GM12878 (cell line): ENCODE measurements around the gene TAPBP. TPM values are rescaled to one million over a fixed set of nuclear protein-coding genes. Genes with fewer than 3 reads are reported as not detected.

Experiments used
- BCLAF1 ChIP-seq: fragments of 450-650 bp; IDR thresholded peaks from 2 replicates; pipeline ENCODE4 v1.6.1; 2017; ENCODE audit warnings: antibody characterized with exemption, mild to moderate bottlenecking, moderate library complexity
- EGR1 ChIP-seq, 2 experiments: IDR thresholded peaks; 1 replicate in 1 of 2; 2 replicates in 1 of 2; pipeline ENCODE4 v1.6.1; 2011 to 2012; ENCODE audit warnings: low read depth in 2 of 2, low read length in 2 of 2, borderline replicate concordance in 1 of 2, mild to moderate bottlenecking in 1 of 2, moderate library complexity in 1 of 2
- GABPA ChIP-seq: IDR thresholded peaks from 2 replicates; pipeline ENCODE4 v1.6.1; 2014; ENCODE audit warnings: antibody characterized with exemption, low read depth, mild to moderate bottlenecking, inconsistent platforms
- GATAD2B ChIP-seq: fragments of 450-650 bp; conservative IDR thresholded peaks from 2 replicates; pipeline ENCODE4 v1.6.1; 2017; ENCODE audit warnings: low read depth, mild to moderate bottlenecking, moderate library complexity
- HDAC6 ChIP-seq: fragments of 200-600 bp; sonication (generic); IDR thresholded peaks from one replicate; pipeline ENCODE4 v1.8.0; 2017; ENCODE audit warnings: antibody characterized with exemption; ENCODE audit not compliant: unreplicated experiment
- JUNB ChIP-seq: IDR thresholded peaks from 2 replicates; pipeline ENCODE4 v1.6.1; 2016; ENCODE audit warnings: antibody characterized with exemption, mild to moderate bottlenecking
- NBN ChIP-seq: fragments of 450-650 bp; IDR thresholded peaks from 2 replicates; pipeline ENCODE4 v1.6.1; 2016
- NFYB ChIP-seq: IDR thresholded peaks from 2 replicates; pipeline ENCODE4 v1.6.1; 2011; ENCODE audit warnings: low read depth, mild to moderate bottlenecking, low read length, improper control_type of control experiment, moderate library complexity; ENCODE audit not compliant: insufficient read depth
- NKRF ChIP-seq: fragments of 450-650 bp; conservative IDR thresholded peaks from 2 replicates; pipeline ENCODE4 v1.6.1; 2017; ENCODE audit warnings: mild to moderate bottlenecking, moderate library complexity
- NR2C2 ChIP-seq: IDR thresholded peaks from 2 replicates; pipeline ENCODE4 v1.6.1; 2011; ENCODE audit warnings: borderline replicate concordance, low read depth; ENCODE audit not compliant: control insufficient read depth, insufficient read length
- NR2F1 ChIP-seq: fragments of 450-650 bp; conservative IDR thresholded peaks from 2 replicates; pipeline ENCODE4 v1.6.1; 2017; ENCODE audit warnings: mild to moderate bottlenecking
- POLR2AphosphoS2 ChIP-seq: IDR thresholded peaks from 2 replicates; pipeline ENCODE4 v1.6.1; 2011; ENCODE audit warnings: low read depth, mild to moderate bottlenecking, low read length, improper control_type of control experiment, moderate library complexity
- POU2F2 ChIP-seq: IDR thresholded peaks from 3 replicates; pipeline ENCODE4 v1.6.1; 2011; ENCODE audit warnings: low read depth, mild to moderate bottlenecking, low read length, borderline replicate concordance
- RAD51 ChIP-seq: fragments of 450-650 bp; IDR thresholded peaks from 2 replicates; pipeline ENCODE4 v1.6.1; 2016; ENCODE audit warnings: moderate library complexity, mild to moderate bottlenecking, inconsistent platforms
- RB1 ChIP-seq: fragments of 450-650 bp; formaldehyde crosslinking; IDR thresholded peaks from 2 replicates; pipeline ENCODE4 v1.6.1; 2017; ENCODE audit warnings: mild to moderate bottlenecking, borderline replicate concordance
- USF1 ChIP-seq: IDR thresholded peaks from 2 replicates; pipeline ENCODE4 v1.6.1; 2011; ENCODE audit warnings: borderline replicate concordance, low read depth, mild to moderate bottlenecking, moderate library complexity, mixed read lengths, low read length; ENCODE audit not compliant: insufficient read depth; ENCODE audit errors: extremely low read length
- WRNIP1 ChIP-seq: IDR thresholded peaks from 2 replicates; pipeline ENCODE4 v1.6.1; 2011; ENCODE audit warnings: low read depth, low read length, improper control_type of control experiment, borderline replicate concordance
- ZNF207 ChIP-seq: fragments of 450-650 bp; IDR thresholded peaks from 2 replicates; pipeline ENCODE4 v1.6.1; 2014; ENCODE audit warnings: antibody characterized with exemption, mild to moderate bottlenecking, borderline replicate concordance
- ZNF274 ChIP-seq: IDR thresholded peaks from one replicate; pipeline ENCODE4 v1.8.0; 2011; ENCODE audit not compliant: insufficient read length, insufficient read depth
- polyA plus RNA-seq, 11 experiments: library from polyadenylated mRNA; depleted of rRNA in 4 of 11; unstranded in 6 of 11; stranded (reverse) in 5 of 11; fragments of >200 nt; fragmentation: Nextera tagmentation in 4 of 11; fragmentation: Illumina TruSeq in 1 of 11; extraction: Ambion mirVana in 4 of 11; extraction: Trizol in 1 of 11; gene quantifications; 1 replicate in 1 of 11; 2 replicates in 10 of 11; pipeline versions ENCODE4 v1.2.1 to v1.2.3, GENCODE V29; 2011 to 2016; ENCODE audit warnings: inconsistent platforms in 2 of 11, missing spikeins in 2 of 11, low read depth in 1 of 11
- total RNA-seq, 4 experiments: library from RNA; depleted of rRNA in 3 of 4; stranded (reverse); fragments of >200 nt in 3 of 4; fragmentation: Illumina TruSeq in 1 of 4; extraction: Trizol in 1 of 4; gene quantifications; 2 replicates each; pipeline versions ENCODE4 v1.2.1 to v1.2.3, GENCODE V29; 2013 to 2021
- TF ChIP-seq, protein P1 (sequence below): IDR thresholded peaks from 2 replicates; pipeline ENCODE4 v1.6.1; 2012; ENCODE audit warnings: low read depth, low read length, improper control_type of control experiment
- TF ChIP-seq, protein P2 (sequence below): fragments of 450-650 bp; formaldehyde crosslinking; IDR thresholded peaks from 2 replicates; pipeline ENCODE4 v1.5.0; 2022; ENCODE audit warnings: mild to moderate bottlenecking, missing genetic modification characterization

TAPBP gene
- total and polyA plus RNA-seq, 10 of the 15 experiments (the other 5 are each of a cell fraction or from before 2014, with no cell fraction given): 14.6 to 210 (median 78.1) TPM

- TF ChIP-seq, protein P1, sequence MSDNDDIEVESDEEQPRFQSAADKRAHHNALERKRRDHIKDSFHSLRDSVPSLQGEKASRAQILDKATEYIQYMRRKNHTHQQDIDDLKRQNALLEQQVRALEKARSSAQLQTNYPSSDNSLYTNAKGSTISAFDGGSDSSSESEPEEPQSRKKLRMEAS: peak; percentile 30; the same call in 1 of the 2 replicates
- no peak for TF ChIP-seq GABPA
- TF ChIP-seq JUNB: no peak
- TF ChIP-seq USF1: peak; percentile 42
- peak; percentile 87 for TF ChIP-seq NR2F1
- TF ChIP-seq WRNIP1: 0 out of 2 replicates have a peak, but pooled peaks have one; percentile 43
- peak; percentile 41; the same call in 1 of the 2 replicates for TF ChIP-seq POLR2AphosphoS2
- TF ChIP-seq NFYB: no peak
- 0 out of 2 replicates have a peak, but pooled peaks have one; percentile 28 for TF ChIP-seq GATAD2B
- peak in 1 of 2 experiments; percentile 80; a peak in 1 of 3 replicates for TF ChIP-seq EGR1 (IDR thresholded peaks at IDR 0.05; ENCODE audit: borderline replicate concordance in 1 of 2, low read depth in 2 of 2, low read length in 2 of 2)
- peak; percentile 59; the same call in 1 of the 2 replicates for TF ChIP-seq NKRF
- TF ChIP-seq, protein P2, sequence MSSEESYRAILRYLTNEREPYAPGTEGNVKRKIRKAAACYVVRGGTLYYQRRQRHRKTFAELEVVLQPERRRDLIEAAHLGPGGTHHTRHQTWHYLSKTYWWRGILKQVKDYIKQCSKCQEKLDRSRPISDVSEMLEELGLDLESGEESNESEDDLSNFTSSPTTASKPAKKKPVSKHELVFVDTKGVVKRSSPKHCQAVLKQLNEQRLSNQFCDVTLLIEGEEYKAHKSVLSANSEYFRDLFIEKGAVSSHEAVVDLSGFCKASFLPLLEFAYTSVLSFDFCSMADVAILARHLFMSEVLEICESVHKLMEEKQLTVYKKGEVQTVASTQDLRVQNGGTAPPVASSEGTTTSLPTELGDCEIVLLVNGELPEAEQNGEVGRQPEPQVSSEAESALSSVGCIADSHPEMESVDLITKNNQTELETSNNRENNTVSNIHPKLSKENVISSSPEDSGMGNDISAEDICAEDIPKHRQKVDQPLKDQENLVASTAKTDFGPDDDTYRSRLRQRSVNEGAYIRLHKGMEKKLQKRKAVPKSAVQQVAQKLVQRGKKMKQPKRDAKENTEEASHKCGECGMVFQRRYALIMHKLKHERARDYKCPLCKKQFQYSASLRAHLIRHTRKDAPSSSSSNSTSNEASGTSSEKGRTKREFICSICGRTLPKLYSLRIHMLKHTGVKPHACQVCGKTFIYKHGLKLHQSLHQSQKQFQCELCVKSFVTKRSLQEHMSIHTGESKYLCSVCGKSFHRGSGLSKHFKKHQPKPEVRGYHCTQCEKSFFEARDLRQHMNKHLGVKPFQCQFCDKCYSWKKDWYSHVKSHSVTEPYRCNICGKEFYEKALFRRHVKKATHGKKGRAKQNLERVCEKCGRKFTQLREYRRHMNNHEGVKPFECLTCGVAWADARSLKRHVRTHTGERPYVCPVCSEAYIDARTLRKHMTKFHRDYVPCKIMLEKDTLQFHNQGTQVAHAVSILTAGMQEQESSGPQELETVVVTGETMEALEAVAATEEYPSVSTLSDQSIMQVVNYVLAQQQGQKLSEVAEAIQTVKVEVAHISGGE: no peak
- TF ChIP-seq BCLAF1: no peak
- no peak for TF ChIP-seq NBN
- TF ChIP-seq NR2C2: peak; percentile 67
- peak; percentile 17; the same call in 1 of the 3 replicates for TF ChIP-seq POU2F2
- no peak for TF ChIP-seq ZNF207
- TF ChIP-seq HDAC6: no peak
- peak; percentile 85 for TF ChIP-seq RAD51
- no peak for TF ChIP-seq ZNF274
- TF ChIP-seq RB1: no peak
Observed at GRCh38 chr6:33314515-33314942, 651 bp upstream of the TAPBP start (continued).
